DND-41 (cell line): ENCODE data around the gene MAP4.
"Not testable (repeated sequence)": the region's sequence is repeated elsewhere in the genome, so short reads cannot be mapped to it uniquely, and the experiment has no call there.

ENCODE experiments used
- ATAC-seq: fragments of 200-7000 bp; cut with Tn5 transposase; 3 replicates; pipeline ENCODE4 v1.9.1; 2021; ENCODE audit warnings: low read depth; ENCODE audit not compliant: insufficient read depth
- DNase-seq: peaks from one replicate; pipeline ENCODE4 v3.0.0-alpha.2; 2020
- H2AFZ ChIP-seq: 2 replicates; pipeline ENCODE4 v1.6.0; 2012; ENCODE audit warnings: low read depth, low read length
- H3K27ac ChIP-seq: 2 replicates; pipeline ENCODE4 v1.5.1; 2012; ENCODE audit warnings: low read length, inconsistent platforms
- H3K27me3 ChIP-seq: fragments of 200-600 bp; sonication (generic); 2 replicates; pipeline ENCODE4 v1.6.0; 2012; ENCODE audit warnings: low read length, mild to moderate bottlenecking, inconsistent platforms; ENCODE audit not compliant: insufficient read depth, poor library complexity
- H3K36me3 ChIP-seq: 2 replicates; pipeline ENCODE4 v1.5.1; 2012; ENCODE audit warnings: low read length, inconsistent platforms; ENCODE audit not compliant: insufficient read depth
- H3K4me1 ChIP-seq: 2 replicates; pipeline ENCODE4 v1.5.1; 2012; ENCODE audit warnings: mild to moderate bottlenecking, low read length; ENCODE audit not compliant: insufficient read depth
- H3K4me2 ChIP-seq: 2 replicates; pipeline ENCODE4 v1.6.0; 2012; ENCODE audit warnings: mild to moderate bottlenecking, moderate library complexity, low read length, inconsistent platforms; ENCODE audit not compliant: insufficient read depth
- H3K4me3 ChIP-seq, 2 experiments: fragments of 200-600 bp in 1 of 2; shearing (Covaris generic) in 1 of 2; 2 replicates each; pipeline ENCODE4 v1.5.1; 2012 to 2016; ENCODE audit warnings: inconsistent platforms in 2 of 2, low read length in 2 of 2, mild to moderate bottlenecking in 2 of 2, low read depth in 1 of 2, moderate library complexity in 1 of 2
- H3K79me2 ChIP-seq: 2 replicates; pipeline ENCODE4 v1.6.0; 2012; ENCODE audit warnings: low read length, inconsistent platforms; ENCODE audit not compliant: insufficient read depth
- H3K9ac ChIP-seq: 2 replicates; pipeline ENCODE4 v1.6.0; 2012; ENCODE audit warnings: low read depth, mild to moderate bottlenecking, inconsistent platforms, low read length, moderate library complexity
- H3K9me3 ChIP-seq: 2 replicates; pipeline ENCODE4 v1.5.1; 2012; ENCODE audit warnings: low read length, moderate library complexity, mild to moderate bottlenecking, inconsistent platforms; ENCODE audit not compliant: insufficient read depth, severe bottlenecking
- H4K20me1 ChIP-seq: 2 replicates; pipeline ENCODE4 v1.6.0; 2012; ENCODE audit warnings: low read length; ENCODE audit not compliant: insufficient read depth
- CTCF ChIP-seq: IDR thresholded peaks from 2 replicates; pipeline ENCODE4 v1.5.1; 2012; ENCODE audit warnings: borderline replicate concordance, low read length, moderate library complexity, mild to moderate bottlenecking; ENCODE audit not compliant: poor library complexity, severe bottlenecking; ENCODE audit errors: extremely low read depth
- EZH2 ChIP-seq: IDR thresholded peaks from 3 replicates; pipeline ENCODE4 v1.6.1; 2012; ENCODE audit warnings: borderline replicate concordance, low read depth, mild to moderate bottlenecking, moderate library complexity, low read length, inconsistent platforms; ENCODE audit not compliant: severe bottlenecking

MAP4 gene

GRCh38 chr3:48016301-48016973 is at the start of gene MAP4:
Gene MAP4 (minus strand): TSS chr3:48016416. CDS start chr3:47998860, 17,556 bp downstream.
- Histone ChIP-seq H2AFZ (no peak within 1 kb of the TSS), H3K4me2 (no peak within 1 kb of the TSS), H3K4me3 (no peak within 1 kb of the TSS), H3K36me3 (no peaks in the 10 kb centered on the region), H3K4me1 (peaks cover 36% of the 10 kb centered on the region), H3K27ac (peak within 1 kb of the TSS; percentile 55), H4K20me1 (peaks cover 10% of the 10 kb centered on the region; the same call in 1 of the 2 replicates), H3K79me2 (peaks cover 50% of the 10 kb centered on the region), H3K9me3 (no peaks in the 10 kb centered on the region), H3K9ac (no peak within 1 kb of the TSS; the same call in 1 of the 2 replicates), H3K27me3 (no peaks in the 10 kb centered on the region)
- DNase-seq: peak; percentile 49
- TF ChIP-seq CTCF: no peak
- no peak for TF ChIP-seq EZH2
- ATAC-seq: peak; percentile 63

GRCh38 chr3:48065035-48065434 is 48.8 kb upstream of the MAP4 start:
- Histone ChIP-seq H3K4me1 (no peaks in the 10 kb centered on the region), H3K9ac (no peak overlapping the region), H4K20me1 (peaks cover 3% of the 10 kb centered on the region; the same call in 1 of the 2 replicates), H3K79me2 (peaks cover 71% of the 10 kb centered on the region), H3K4me2 (no peak overlapping the region), H3K27ac (no peak overlapping the region), H3K4me3 (no peak overlapping the region), H3K9me3 (peaks cover 12% of the 10 kb centered on the region), H3K36me3 (peaks cover 6% of the 10 kb centered on the region; the same call in 1 of the 2 replicates), H3K27me3 (no peaks in the 10 kb centered on the region), H2AFZ (no peak overlapping the region)
- ATAC-seq (no peak), DNase-seq (no peak)
- TF ChIP-seq CTCF (no peak), EZH2 (no peak)

GRCh38 chr3:48064292-48064829 is 48.1 kb upstream of the MAP4 start:
- no peaks in the 10 kb centered on the region for H3K4me1 ChIP-seq
- no peak for DNase-seq
- no peak overlapping the region for H3K4me3 ChIP-seq
- peaks cover 70% of the 10 kb centered on the region for H3K79me2 ChIP-seq
- H3K27ac ChIP-seq: no peak overlapping the region
- no peak overlapping the region for H3K9ac ChIP-seq
- H3K4me2 ChIP-seq: no peak overlapping the region
- no peak for TF ChIP-seq EZH2
- no peak for TF ChIP-seq CTCF
- no peaks in the 10 kb centered on the region for H3K27me3 ChIP-seq
- H2AFZ ChIP-seq: no peak overlapping the region
- H3K36me3 ChIP-seq: peaks cover 6% of the 10 kb centered on the region; the same call in 1 of the 2 replicates
- H3K9me3 ChIP-seq: peaks cover 14% of the 10 kb centered on the region
- H4K20me1 ChIP-seq: peaks cover 2% of the 10 kb centered on the region; the same call in 1 of the 2 replicates
- ATAC-seq: no peak

GRCh38 chr3:48061586-48061985 is 45.4 kb upstream of the MAP4 start:
- H3K4me1 ChIP-seq, H3K4me3 ChIP-seq, H3K36me3 ChIP-seq, ATAC-seq, DNase-seq, H3K9ac ChIP-seq, H3K4me2 ChIP-seq, H3K27ac ChIP-seq, H3K27me3 ChIP-seq, H4K20me1 ChIP-seq, H2AFZ ChIP-seq: not testable (repeated sequence)
- Histone ChIP-seq H3K79me2 (peaks cover 62% of the 10 kb centered on the region), H3K9me3 (peaks cover 17% of the 10 kb centered on the region)
